Measurements from ENCODE around the gene GPC3.

The GPC3 gene

DNA sequence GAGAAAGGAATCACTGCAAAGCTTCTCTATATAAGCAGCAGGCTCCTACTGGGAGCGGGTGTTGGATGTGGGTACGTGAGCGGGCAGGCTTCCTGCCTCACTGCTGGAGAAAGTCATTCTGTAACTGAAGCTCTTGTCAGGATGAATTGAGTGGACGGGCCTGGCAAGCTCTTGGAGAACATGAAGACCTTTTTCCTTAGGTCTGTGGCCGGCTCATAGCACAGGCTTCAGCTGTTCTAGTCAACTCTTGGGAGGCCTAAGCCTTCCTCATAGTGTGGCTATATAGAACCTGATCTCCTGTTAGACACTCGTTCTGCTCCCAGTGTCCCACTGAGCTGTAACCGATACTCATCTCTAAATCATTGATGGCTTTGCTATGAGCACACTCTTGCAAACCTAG is 461.9 kb downstream of the GPC3 start:
- no peak for TF ChIP-seq NFIC (IDR thresholded peaks at IDR 0.05)
- TF ChIP-seq RAD21 (IDR thresholded peaks at IDR 0.05; ENCODE audit: low read depth) = no peak
- TF ChIP-seq CREB1 (IDR thresholded peaks at IDR 0.05; ENCODE audit: low read depth) = no peak
- no peak for TF ChIP-seq TAF1 (IDR thresholded peaks at IDR 0.05; ENCODE audit: low read depth)
- no peak for TF ChIP-seq EGR1 (IDR thresholded peaks at IDR 0.05)

DNA sequence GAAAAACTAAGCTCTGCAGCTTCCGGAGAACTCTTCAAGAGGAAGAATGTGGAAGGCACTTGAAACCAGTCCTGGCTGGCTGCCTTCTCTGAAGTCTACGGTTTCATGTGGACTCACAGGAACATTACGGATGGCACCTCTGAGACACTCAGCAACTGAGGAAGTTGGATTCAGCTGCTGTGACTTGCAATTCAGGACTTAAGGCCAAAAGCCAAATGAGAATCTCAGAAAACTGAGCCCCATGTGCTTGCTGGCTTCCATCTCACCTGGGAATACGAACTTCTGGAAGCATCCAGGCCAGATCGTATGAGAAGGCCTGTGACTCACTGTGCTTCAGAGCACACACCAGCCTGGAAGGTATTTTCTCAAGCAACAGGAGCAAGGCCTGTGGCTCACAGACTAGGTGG is 462.3 kb downstream of the GPC3 start:
- TF ChIP-seq, protein P1, sequence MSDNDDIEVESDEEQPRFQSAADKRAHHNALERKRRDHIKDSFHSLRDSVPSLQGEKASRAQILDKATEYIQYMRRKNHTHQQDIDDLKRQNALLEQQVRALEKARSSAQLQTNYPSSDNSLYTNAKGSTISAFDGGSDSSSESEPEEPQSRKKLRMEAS (IDR thresholded peaks at IDR 0.05) = no peak
- TF ChIP-seq EP300 (IDR thresholded peaks at IDR 0.05; ENCODE audit: borderline replicate concordance) (no peak), RAD21 (IDR thresholded peaks at IDR 0.05; ENCODE audit: low read depth) (no peak), ZBTB7A (IDR thresholded peaks at IDR 0.05; ENCODE audit: low read depth) (no peak), TCF12 (IDR thresholded peaks at IDR 0.05; ENCODE audit: low read depth) (no peak), TAF1 (IDR thresholded peaks at IDR 0.05; ENCODE audit: low read depth) (no peak), TEAD4 (IDR thresholded peaks at IDR 0.05) (no peak), FOXM1 (IDR thresholded peaks at IDR 0.05; ENCODE audit: borderline replicate concordance, low read depth) (no peak), YY1 (IDR thresholded peaks at IDR 0.05; ENCODE audit: low read depth) (no peak), EGR1 (IDR thresholded peaks at IDR 0.05) (no peak), CREB1 (IDR thresholded peaks at IDR 0.05; ENCODE audit: low read depth) (no peak), CEBPB (IDR thresholded peaks at IDR 0.05) (no peak), NFIC (IDR thresholded peaks at IDR 0.05) (no peak)
- TF ChIP-seq, protein P2, sequence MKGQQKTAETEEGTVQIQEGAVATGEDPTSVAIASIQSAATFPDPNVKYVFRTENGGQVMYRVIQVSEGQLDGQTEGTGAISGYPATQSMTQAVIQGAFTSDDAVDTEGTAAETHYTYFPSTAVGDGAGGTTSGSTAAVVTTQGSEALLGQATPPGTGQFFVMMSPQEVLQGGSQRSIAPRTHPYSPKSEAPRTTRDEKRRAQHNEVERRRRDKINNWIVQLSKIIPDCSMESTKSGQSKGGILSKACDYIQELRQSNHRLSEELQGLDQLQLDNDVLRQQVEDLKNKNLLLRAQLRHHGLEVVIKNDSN (IDR thresholded peaks at IDR 0.05) = no peak
- TF ChIP-seq, protein P3, sequence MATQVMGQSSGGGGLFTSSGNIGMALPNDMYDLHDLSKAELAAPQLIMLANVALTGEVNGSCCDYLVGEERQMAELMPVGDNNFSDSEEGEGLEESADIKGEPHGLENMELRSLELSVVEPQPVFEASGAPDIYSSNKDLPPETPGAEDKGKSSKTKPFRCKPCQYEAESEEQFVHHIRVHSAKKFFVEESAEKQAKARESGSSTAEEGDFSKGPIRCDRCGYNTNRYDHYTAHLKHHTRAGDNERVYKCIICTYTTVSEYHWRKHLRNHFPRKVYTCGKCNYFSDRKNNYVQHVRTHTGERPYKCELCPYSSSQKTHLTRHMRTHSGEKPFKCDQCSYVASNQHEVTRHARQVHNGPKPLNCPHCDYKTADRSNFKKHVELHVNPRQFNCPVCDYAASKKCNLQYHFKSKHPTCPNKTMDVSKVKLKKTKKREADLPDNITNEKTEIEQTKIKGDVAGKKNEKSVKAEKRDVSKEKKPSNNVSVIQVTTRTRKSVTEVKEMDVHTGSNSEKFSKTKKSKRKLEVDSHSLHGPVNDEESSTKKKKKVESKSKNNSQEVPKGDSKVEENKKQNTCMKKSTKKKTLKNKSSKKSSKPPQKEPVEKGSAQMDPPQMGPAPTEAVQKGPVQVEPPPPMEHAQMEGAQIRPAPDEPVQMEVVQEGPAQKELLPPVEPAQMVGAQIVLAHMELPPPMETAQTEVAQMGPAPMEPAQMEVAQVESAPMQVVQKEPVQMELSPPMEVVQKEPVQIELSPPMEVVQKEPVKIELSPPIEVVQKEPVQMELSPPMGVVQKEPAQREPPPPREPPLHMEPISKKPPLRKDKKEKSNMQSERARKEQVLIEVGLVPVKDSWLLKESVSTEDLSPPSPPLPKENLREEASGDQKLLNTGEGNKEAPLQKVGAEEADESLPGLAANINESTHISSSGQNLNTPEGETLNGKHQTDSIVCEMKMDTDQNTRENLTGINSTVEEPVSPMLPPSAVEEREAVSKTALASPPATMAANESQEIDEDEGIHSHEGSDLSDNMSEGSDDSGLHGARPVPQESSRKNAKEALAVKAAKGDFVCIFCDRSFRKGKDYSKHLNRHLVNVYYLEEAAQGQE (IDR thresholded peaks at IDR 0.05; ENCODE audit: low read depth) = no peak

DNA sequence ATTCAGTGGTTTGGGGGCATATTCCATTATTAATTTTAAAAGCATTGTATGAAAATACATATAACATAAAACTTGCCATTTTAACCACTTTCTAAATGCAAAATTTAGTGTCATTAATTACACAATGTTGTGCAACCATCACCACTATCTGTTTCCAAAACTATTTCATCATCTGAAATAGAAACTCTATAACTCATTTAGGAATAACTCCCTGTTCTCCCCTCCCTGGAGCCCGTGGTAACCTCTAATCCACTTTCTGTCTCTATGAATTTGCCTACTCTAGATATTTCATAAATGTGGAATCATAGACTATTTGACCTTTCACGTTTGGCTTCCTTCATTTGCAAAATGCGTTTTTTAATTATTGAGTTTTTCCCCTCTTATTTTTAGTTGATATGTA is 468.7 kb downstream of the GPC3 start:
- TF ChIP-seq CEBPB (IDR thresholded peaks at IDR 0.05) (no peak), ZBTB7A (IDR thresholded peaks at IDR 0.05; ENCODE audit: low read depth) (no peak), EGR1 (IDR thresholded peaks at IDR 0.05) (no peak), RAD21 (IDR thresholded peaks at IDR 0.05; ENCODE audit: low read depth) (no peak), YY1 (IDR thresholded peaks at IDR 0.05; ENCODE audit: low read depth) (no peak), EP300 (IDR thresholded peaks at IDR 0.05; ENCODE audit: borderline replicate concordance) (no peak), TEAD4 (IDR thresholded peaks at IDR 0.05) (no peak), TCF12 (IDR thresholded peaks at IDR 0.05; ENCODE audit: low read depth) (no peak), TAF1 (IDR thresholded peaks at IDR 0.05; ENCODE audit: low read depth) (no peak), FOXM1 (IDR thresholded peaks at IDR 0.05; ENCODE audit: borderline replicate concordance, low read depth) (no peak), NFIC (IDR thresholded peaks at IDR 0.05) (no peak), CREB1 (IDR thresholded peaks at IDR 0.05; ENCODE audit: low read depth) (no peak)
- TF ChIP-seq, protein P3 (IDR thresholded peaks at IDR 0.05; ENCODE audit: low read depth) = no peak
- TF ChIP-seq, protein P1 (IDR thresholded peaks at IDR 0.05) = no peak
- TF ChIP-seq, protein P2 (IDR thresholded peaks at IDR 0.05) = no peak

DNA sequence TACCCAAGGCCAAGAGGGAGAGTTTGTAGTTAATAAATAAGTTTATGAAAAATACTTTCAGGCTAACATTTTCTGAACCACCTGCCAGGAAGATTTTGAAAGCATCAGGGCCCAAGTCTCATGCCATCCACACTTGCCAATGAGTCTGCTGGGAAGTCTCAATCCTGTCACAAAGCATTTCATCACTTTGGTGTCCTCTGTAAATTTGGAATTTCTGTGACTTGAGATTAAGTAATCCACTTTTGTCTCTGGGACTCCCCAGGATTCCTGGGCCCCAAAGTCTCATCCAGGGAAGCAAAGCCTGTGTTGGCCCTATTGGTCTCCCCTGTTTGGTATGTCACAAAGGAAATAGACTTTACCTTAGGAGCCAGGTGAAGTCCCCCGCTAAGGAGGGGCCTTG is 470.9 kb downstream of the GPC3 start:
- no peak for TF ChIP-seq YY1 (IDR thresholded peaks at IDR 0.05; ENCODE audit: low read depth)
- no peak for TF ChIP-seq EP300 (IDR thresholded peaks at IDR 0.05; ENCODE audit: borderline replicate concordance)
- no peak for TF ChIP-seq ZBTB7A (IDR thresholded peaks at IDR 0.05; ENCODE audit: low read depth)
- TF ChIP-seq TEAD4 (IDR thresholded peaks at IDR 0.05) = no peak
- no peak for TF ChIP-seq RAD21 (IDR thresholded peaks at IDR 0.05; ENCODE audit: low read depth)
- TF ChIP-seq CEBPB (IDR thresholded peaks at IDR 0.05) = no peak
- TF ChIP-seq CREB1 (IDR thresholded peaks at IDR 0.05; ENCODE audit: low read depth) = no peak
- TF ChIP-seq, protein P1 (IDR thresholded peaks at IDR 0.05) = no peak
- TF ChIP-seq, protein P2 (IDR thresholded peaks at IDR 0.05) = no peak
- no peak for TF ChIP-seq TAF1 (IDR thresholded peaks at IDR 0.05; ENCODE audit: low read depth)
- TF ChIP-seq EGR1 (IDR thresholded peaks at IDR 0.05) = no peak

DNA sequence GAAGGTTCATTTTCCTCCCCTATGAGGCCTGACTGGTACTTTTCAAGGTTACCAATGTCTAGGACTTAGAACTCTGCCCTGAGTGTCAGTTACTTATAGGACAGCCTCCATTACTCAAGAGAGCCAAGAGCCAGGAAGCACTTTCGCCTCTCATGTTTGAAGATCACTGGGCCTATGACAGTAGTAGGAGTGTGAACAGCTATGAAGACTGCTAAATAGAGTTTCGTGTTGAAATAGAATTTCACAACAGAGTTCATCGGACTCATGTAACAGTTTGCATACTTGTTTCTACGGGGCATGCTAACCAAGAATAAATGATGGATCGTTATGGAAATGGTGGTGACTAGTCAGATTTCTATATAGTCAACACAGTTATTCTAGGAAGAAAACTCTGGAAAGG is 472.3 kb downstream of the GPC3 start:
- TF ChIP-seq CEBPB (IDR thresholded peaks at IDR 0.05) (no peak), TAF1 (IDR thresholded peaks at IDR 0.05; ENCODE audit: low read depth) (no peak), ZBTB7A (IDR thresholded peaks at IDR 0.05; ENCODE audit: low read depth) (no peak), CREB1 (IDR thresholded peaks at IDR 0.05; ENCODE audit: low read depth) (no peak), EP300 (IDR thresholded peaks at IDR 0.05; ENCODE audit: borderline replicate concordance) (no peak)

Measured in Ishikawa (cell line).